Measurements from ENCODE around the gene UNC93A.
"Not testable (repeated sequence)": the region's sequence is repeated elsewhere in the genome, so short reads cannot be mapped to it uniquely, and the experiment has no call there.

The UNC93A gene

GRCh38 chr6:167279766-167280446, 11.2 kb upstream of the UNC93A start:
- no peak for DNase-seq (ENCODE audit: extremely low spot score)
- POLR2A ChIA-PET = no interaction called here
- TF ChIP-seq SP1 (IDR thresholded peaks at IDR 0.05) (no peak), PKNOX1 (IDR thresholded peaks at IDR 0.05) (0 out of 2 replicates have a peak, but pooled peaks have one; percentile 6)
- CTCF ChIA-PET = no interaction called here

DNA sequence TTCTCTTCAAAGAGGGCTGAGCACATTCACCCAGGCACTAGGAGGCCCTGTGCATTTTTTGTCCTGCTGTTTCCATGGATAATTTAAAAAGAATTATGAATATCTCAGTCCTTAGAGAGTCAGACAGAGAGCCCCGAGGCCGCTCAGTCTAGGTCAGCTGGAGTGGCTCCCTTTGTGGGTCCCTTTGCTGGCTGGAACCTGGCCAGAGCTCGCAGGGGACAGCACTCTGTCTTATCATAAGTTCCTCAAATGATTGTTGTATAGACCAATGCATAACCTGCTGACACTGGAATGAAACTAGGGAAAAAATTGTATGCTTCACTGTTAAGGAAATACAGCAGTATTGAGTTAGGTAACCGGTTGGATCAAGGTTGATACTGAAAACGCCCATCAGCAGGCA, 10.6 kb upstream of the UNC93A start:
- CTCF ChIA-PET, POLR2A ChIA-PET: not testable (repeated sequence)

GRCh38 chr6:167282165-167282564, 8.9 kb upstream of the UNC93A start:
- no peak for DNase-seq (ENCODE audit: extremely low spot score)
- CTCF ChIA-PET = interaction anchor here (0.6 kb wide), 1 partner anchor 133 kb away, joined by 4 read pairs; no protein-coding TSS in a partner anchor
- POLR2A ChIA-PET = no interaction called here
- TF ChIP-seq PKNOX1 (IDR thresholded peaks at IDR 0.05) = no peak
- TF ChIP-seq SUZ12 (IDR thresholded peaks at IDR 0.05) = no peak
- no peak for TF ChIP-seq ZNF384 (IDR thresholded peaks at IDR 0.05)
- TF ChIP-seq ELF4 (IDR thresholded peaks at IDR 0.05) = no peak
- TF ChIP-seq FOXK2 (IDR thresholded peaks at IDR 0.05) = no peak
- no peak for TF ChIP-seq TARDBP (IDR thresholded peaks at IDR 0.05)
- TF ChIP-seq LEF1 (IDR thresholded peaks at IDR 0.05; ENCODE audit: borderline replicate concordance) = no peak
- TF ChIP-seq FOXM1 (IDR thresholded peaks at IDR 0.05; ENCODE audit: borderline replicate concordance) = no peak
- no peak for TF ChIP-seq BHLHE40 (IDR thresholded peaks at IDR 0.05; ENCODE audit: borderline replicate concordance)
- TF ChIP-seq SP1 (IDR thresholded peaks at IDR 0.05) = no peak
- no peak for TF ChIP-seq L3MBTL2 (conservative IDR thresholded peaks at IDR 0.05)
- no peak for TF ChIP-seq HDGF (IDR thresholded peaks at IDR 0.05; ENCODE audit: borderline replicate concordance)
- TF ChIP-seq ARNT (IDR thresholded peaks at IDR 0.05) = no peak
- TF ChIP-seq CTBP1 (IDR thresholded peaks at IDR 0.05; ENCODE audit: borderline replicate concordance) = no peak
- TF ChIP-seq NFRKB (IDR thresholded peaks at IDR 0.05) = no peak
- TF ChIP-seq FOXA1 (IDR thresholded peaks at IDR 0.05) = no peak

More for the DNA sequence above, 10.6 kb upstream of the UNC93A start:
- DNase-seq (ENCODE audit: extremely low spot score) = not testable (repeated sequence)

DNA sequence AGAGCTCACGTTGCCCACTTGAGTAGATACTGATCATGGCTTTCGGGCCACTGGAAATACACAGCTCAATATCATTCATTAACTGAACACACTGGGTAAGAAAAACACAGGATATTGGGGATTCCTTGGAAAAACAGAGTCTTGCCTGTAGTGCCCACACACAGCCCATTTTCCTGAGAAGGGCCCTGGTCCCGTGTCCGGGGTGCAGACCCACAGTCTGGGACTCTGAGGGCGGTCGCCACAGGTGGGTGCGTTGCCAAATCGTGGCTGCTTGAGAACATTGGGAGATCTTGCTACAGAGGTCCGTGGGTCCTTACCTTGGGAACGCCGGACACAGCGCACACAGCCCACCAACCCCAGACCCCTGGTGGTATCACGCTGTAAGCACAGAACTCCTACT, 6.5 kb upstream of the UNC93A start:
- CTCF ChIA-PET; POLR2A ChIA-PET; DNase-seq (ENCODE audit: extremely low spot score): not testable (repeated sequence)

- CTCF ChIA-PET = no interaction called here
- POLR2A ChIA-PET = no interaction called here
- TF ChIP-seq PKNOX1 (IDR thresholded peaks at IDR 0.05) = no peak
- no peak for TF ChIP-seq TARDBP (IDR thresholded peaks at IDR 0.05)
- TF ChIP-seq FOXM1 (IDR thresholded peaks at IDR 0.05; ENCODE audit: borderline replicate concordance) = no peak
- no peak for TF ChIP-seq FOXK2 (IDR thresholded peaks at IDR 0.05)
- no peak for TF ChIP-seq HDGF (IDR thresholded peaks at IDR 0.05; ENCODE audit: borderline replicate concordance)
- TF ChIP-seq LEF1 (IDR thresholded peaks at IDR 0.05; ENCODE audit: borderline replicate concordance) = no peak
- no peak for TF ChIP-seq CTBP1 (IDR thresholded peaks at IDR 0.05; ENCODE audit: borderline replicate concordance)
- TF ChIP-seq FOXA1 (IDR thresholded peaks at IDR 0.05) = no peak
- no peak for TF ChIP-seq ELF4 (IDR thresholded peaks at IDR 0.05)
- no peak for TF ChIP-seq ZNF384 (IDR thresholded peaks at IDR 0.05)
- no peak for TF ChIP-seq ARNT (IDR thresholded peaks at IDR 0.05)
- TF ChIP-seq SUZ12 (IDR thresholded peaks at IDR 0.05) = no peak
- TF ChIP-seq SP1 (IDR thresholded peaks at IDR 0.05) = no peak
- no peak for TF ChIP-seq NFRKB (IDR thresholded peaks at IDR 0.05)
- no peak for TF ChIP-seq L3MBTL2 (conservative IDR thresholded peaks at IDR 0.05)
- TF ChIP-seq BHLHE40 (IDR thresholded peaks at IDR 0.05; ENCODE audit: borderline replicate concordance) = no peak
- no peak for DNase-seq (ENCODE audit: extremely low spot score)
Measured at GRCh38 chr6:167285077-167285770, 5.9 kb upstream of the UNC93A start.

DNA sequence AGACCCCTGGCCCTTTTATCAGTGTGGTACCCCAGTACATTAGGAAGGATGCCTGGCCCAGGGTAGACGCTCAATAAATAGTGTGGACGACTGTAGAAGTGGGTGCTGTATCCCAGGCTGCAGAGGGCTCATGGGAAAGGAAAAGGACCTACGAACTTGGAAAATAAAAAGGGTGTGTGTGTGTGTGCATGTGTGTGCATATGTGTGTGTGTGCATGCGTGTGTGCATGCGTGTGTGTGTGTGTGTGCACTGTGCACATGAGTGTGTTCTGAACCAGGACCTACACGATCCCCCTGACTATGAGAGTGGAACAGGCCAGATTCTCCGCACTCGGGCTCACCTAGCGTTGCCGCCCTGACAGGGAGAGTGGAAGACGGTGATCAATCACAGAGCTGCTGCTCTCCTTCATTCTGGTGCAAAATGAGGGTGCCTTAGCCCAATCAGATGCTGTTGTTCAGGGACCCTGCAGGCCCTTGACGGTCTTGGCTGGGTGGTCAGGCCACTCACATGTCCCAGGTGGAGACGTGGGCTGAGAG, 3.5 kb upstream of the UNC93A start:
- no peak for TF ChIP-seq BHLHE40 (IDR thresholded peaks at IDR 0.05; ENCODE audit: borderline replicate concordance)
- no peak for TF ChIP-seq SUZ12 (IDR thresholded peaks at IDR 0.05)
- TF ChIP-seq SP1 (IDR thresholded peaks at IDR 0.05) = no peak
- no peak for TF ChIP-seq FOXK2 (IDR thresholded peaks at IDR 0.05)
- no peak for TF ChIP-seq HDGF (IDR thresholded peaks at IDR 0.05; ENCODE audit: borderline replicate concordance)
- TF ChIP-seq FOXA1 (IDR thresholded peaks at IDR 0.05) = no peak
- no peak for TF ChIP-seq TARDBP (IDR thresholded peaks at IDR 0.05)
- no peak for TF ChIP-seq ARNT (IDR thresholded peaks at IDR 0.05)
- no peak for DNase-seq (ENCODE audit: extremely low spot score)
- POLR2A ChIA-PET = no interaction called here
- CTCF ChIA-PET = no interaction called here

GRCh38 chr6:167288591-167289225, 2.4 kb upstream of the UNC93A start:
- DNase-seq (ENCODE audit: extremely low spot score); POLR2A ChIA-PET: not testable (repeated sequence)
- CTCF ChIA-PET = interaction anchor here (0.7 to 0.9 kb wide), 3 partner anchors 29 to 291 kb away, joined by 3 read pairs; no protein-coding TSS in a partner anchor

DNA sequence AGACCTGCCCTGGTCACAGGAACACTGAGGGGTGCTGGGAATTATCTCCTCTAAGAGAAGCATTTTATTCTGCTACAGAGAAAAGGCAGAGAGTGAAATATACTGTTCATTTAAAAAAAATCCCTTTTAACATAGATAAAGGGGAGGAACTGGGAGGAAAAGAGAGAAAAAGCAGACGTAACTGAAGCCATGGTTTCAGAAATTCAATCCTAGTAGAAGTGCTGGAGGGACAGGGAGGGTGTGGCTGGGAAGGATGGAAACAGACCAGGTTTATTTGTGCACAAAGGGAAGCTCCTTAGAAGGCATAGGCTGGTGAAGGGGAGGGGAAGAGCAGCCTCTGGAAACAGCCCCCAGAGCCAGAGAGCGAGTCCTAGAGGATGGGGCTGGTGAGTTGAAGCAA, 1.8 kb upstream of the UNC93A start:
- DNase-seq (ENCODE audit: extremely low spot score); POLR2A ChIA-PET: not testable (repeated sequence)
- CTCF ChIA-PET = interaction anchor here (0.7 to 0.9 kb wide), 3 partner anchors 28 to 291 kb away, joined by 3 read pairs; no protein-coding TSS in a partner anchor

Measured in HEK293T (cell line).